NCI-H1092 (cell line): Measurements from ENCODE around the gene CNOT4.

Experiments
- DNase-seq: peaks from one replicate; lab custom pipeline; 2025; lab: John Stamatoyannopoulos, UW

CNOT4 gene

GRCh38 chr7:135397689-135398088 lies 112.2 kb downstream of the CNOT4 start:
- DNase-seq = no peak

- DNase-seq = no peak
Observed at GRCh38 chr7:135392701-135393100, 117.2 kb downstream of the CNOT4 start.

GRCh38 chr7:135391514-135391913 lies 118.4 kb downstream of the CNOT4 start:
- DNase-seq = no peak

- DNase-seq = no peak
Observed at GRCh38 chr7:135390829-135391228, 119.1 kb downstream of the CNOT4 start.

- DNase-seq = no peak
Observed at GRCh38 chr7:135389971-135390370, 119.9 kb downstream of the CNOT4 start.

- no peak for DNase-seq
Observed at GRCh38 chr7:135388616-135389015, 121.3 kb downstream of the CNOT4 start.

- no peak for DNase-seq
Observed at GRCh38 chr7:135386776-135387175, 123.1 kb downstream of the CNOT4 start.

- no peak for DNase-seq
Observed at GRCh38 chr7:135386181-135386580, 123.7 kb downstream of the CNOT4 start.

- DNase-seq = no peak
Observed at GRCh38 chr7:135385209-135385608, 124.7 kb downstream of the CNOT4 start.

GRCh38 chr7:135383525-135384175 lies 126.3 kb downstream of the CNOT4 start:
- DNase-seq = no peak

- DNase-seq = no peak
Observed at GRCh38 chr7:135382173-135382572, 127.7 kb downstream of the CNOT4 start.

- no peak for DNase-seq
Observed at GRCh38 chr7:135381369-135381768, 128.5 kb downstream of the CNOT4 start.

- no peak for DNase-seq
Observed at GRCh38 chr7:135380351-135380750, 129.6 kb downstream of the CNOT4 start.

- DNase-seq = no peak
Observed at GRCh38 chr7:135377171-135377570, 132.7 kb downstream of the CNOT4 start.

- DNase-seq = no peak
Observed at GRCh38 chr7:135375908-135376699, 133.8 kb downstream of the CNOT4 start.

GRCh38 chr7:135374736-135375135 lies 135.2 kb downstream of the CNOT4 start:
- DNase-seq = no peak

- no peak for DNase-seq
Observed at GRCh38 chr7:135372222-135372621, 137.7 kb downstream of the CNOT4 start.

- DNase-seq = no peak
Observed at GRCh38 chr7:135370656-135371055, 139.2 kb downstream of the CNOT4 start.

GRCh38 chr7:135369405-135369804 lies 140.5 kb downstream of the CNOT4 start:
- DNase-seq = no peak

GRCh38 chr7:135368416-135369186 lies 141.3 kb downstream of the CNOT4 start:
- DNase-seq = no peak

- no peak for DNase-seq
Observed at GRCh38 chr7:135366843-135367508, 142.9 kb downstream of the CNOT4 start.

GRCh38 chr7:135365721-135366120 lies 144.2 kb downstream of the CNOT4 start:
- no peak for DNase-seq
